Caco-2 (cell line): ENCODE results near the gene ESPNL. TPM values are rescaled to one million over a fixed set of nuclear protein-coding genes. Genes with fewer than 3 reads are reported as not detected.

Experiments used
- BruUV-seq: library from RNA; stranded (reverse); fragments of 400-500 nt; replicated peaks from 2 replicates; lab custom pipeline; 2021; lab: Mats Ljungman, UMichigan
- CTCF ChIA-PET: fragments of 300-600 bp; sonication (Branson Sonifier 250); formaldehyde crosslinking; loops from one replicate; lab custom pipeline; 2022; ENCODE audit warnings: antibody characterized with exemption; lab: Charles Lee
- POLR2A ChIA-PET: fragments of 300-600 bp; sonication (Branson Sonifier 250); formaldehyde crosslinking; loops from one replicate; lab custom pipeline; 2022; ENCODE audit warnings: antibody characterized with exemption; lab: Charles Lee
- DNase-seq, 2 experiments: peaks; one replicate each; pipeline versions ENCODE4 v3.0.0 to v3.0.0-alpha.2; 2020 to 2022
- H3K27me3 ChIP-seq: replicated peaks from 2 replicates; pipeline ENCODE4 v1.6.0; 2011; ENCODE audit warnings: low read length; ENCODE audit not compliant: control insufficient read depth, insufficient read depth
- H3K36me3 ChIP-seq: 2 replicates; pipeline ENCODE4 v1.5.1; 2011; ENCODE audit warnings: low read length; ENCODE audit not compliant: control insufficient read depth, insufficient read depth
- H3K4me1 ChIP-seq: fragments of 250-450 bp; sonication (Bioruptor Pico); 2 replicates; pipeline ENCODE4 v1.5.1; 2020; ENCODE audit warnings: mild to moderate bottlenecking
- H3K4me3 ChIP-seq: 2 replicates; pipeline ENCODE4 v1.5.1; 2011; ENCODE audit warnings: low read depth, mild to moderate bottlenecking, control low read depth, low read length
- H3K9me3 ChIP-seq: fragments of 250-450 bp; sonication (Bioruptor Pico); 2 replicates; pipeline ENCODE4 v1.5.1; 2020; ENCODE audit warnings: mild to moderate bottlenecking, moderate library complexity
- H3K27ac Mint-ChIP-seq: one replicate; pipeline ENCODE4 v1.8.0; 2022; ENCODE audit warnings: mixed read lengths; ENCODE audit not compliant: unreplicated experiment
- H3K27me3 Mint-ChIP-seq: one replicate; pipeline ENCODE4 v1.8.0; 2022; ENCODE audit warnings: mixed read lengths; ENCODE audit not compliant: insufficient read depth, unreplicated experiment
- H3K36me3 Mint-ChIP-seq: one replicate; pipeline ENCODE4 v1.8.0; 2022; ENCODE audit warnings: mild to moderate bottlenecking, mixed read lengths; ENCODE audit not compliant: insufficient read depth, unreplicated experiment
- H3K4me1 Mint-ChIP-seq: one replicate; pipeline ENCODE4 v1.8.0; 2022; ENCODE audit warnings: low read depth, mixed read lengths; ENCODE audit not compliant: unreplicated experiment
- H3K4me3 Mint-ChIP-seq: one replicate; pipeline ENCODE4 v1.8.0; 2022; ENCODE audit warnings: mild to moderate bottlenecking, moderate library complexity, mixed read lengths; ENCODE audit not compliant: unreplicated experiment
- H3K9me3 Mint-ChIP-seq: one replicate; pipeline ENCODE4 v1.8.0; 2022; ENCODE audit warnings: mixed read lengths; ENCODE audit not compliant: unreplicated experiment
- CTCF ChIP-seq, 2 experiments: fragments of 200-600 bp in 1 of 2; IDR thresholded peaks; 1 replicate in 1 of 2; 2 replicates in 1 of 2; pipeline versions ENCODE4 v1.5.1 to v1.8.0; 2011 to 2022; ENCODE audit warnings: antibody characterized with exemption in 1 of 2, control low read depth in 1 of 2, inconsistent platforms in 1 of 2, low read depth in 1 of 2, low read length in 1 of 2, mild to moderate bottlenecking in 1 of 2, moderate library complexity in 1 of 2; ENCODE audit not compliant: insufficient read depth in 1 of 2, severe bottlenecking in 1 of 2, unreplicated experiment in 1 of 2
- intact Hi-C: fragments of 100-400 bp; cut with micrococcal nuclease; formaldehyde crosslinking; loops from one replicate; pipeline ENCODE4 v1.10.0; 2022; ENCODE audit not compliant: unreplicated experiment
- total RNA-seq: library from RNA; stranded (reverse); gene quantifications from 2 replicates; pipeline ENCODE4 v1.2.3, GENCODE V29; 2022

Gene ESPNL
- total RNA-seq, 1 experiment from 2014 or later: not detected

GRCh38 chr2:238160206-238161129, 60.3 kb downstream of the ESPNL start:
- DNase-seq: peak in 1 of 2 experiments; percentile 16
- Mint-ChIP-seq H3K27me3 (no peaks in the 10 kb centered on the region), H3K4me3 (no peak overlapping the region), H3K4me1 (no peaks in the 10 kb centered on the region), H3K27ac (no peak overlapping the region), H3K36me3 (no peaks in the 10 kb centered on the region), H3K9me3 (no peaks in the 10 kb centered on the region)
- intact Hi-C loops: loop anchor here (2.0 kb wide), 1 partner anchor 102 kb away; no protein-coding TSS in a partner anchor
- TF ChIP-seq CTCF (IDR thresholded peaks at IDR 0.05; ENCODE audit: insufficient read depth in 1 of 2, low read depth in 1 of 2, low read length in 1 of 2, severe bottlenecking in 1 of 2, unreplicated experiment in 1 of 2): peak; percentile 3 to 19
- H3K27me3 ChIP-seq: no peaks in the 10 kb centered on the region
- ChIA-PET POLR2A (no interaction called here), CTCF (interaction anchor here (0.5 to 1.6 kb wide), 2 partner anchors 103 to 420 kb away, joined by 5 to 6 read pairs; no protein-coding TSS in a partner anchor)
- no peak overlapping the region for H3K4me3 ChIP-seq
- no peaks in the 10 kb centered on the region for H3K9me3 ChIP-seq
- no peaks in the 10 kb centered on the region for H3K4me1 ChIP-seq
- H3K36me3 ChIP-seq: no peaks in the 10 kb centered on the region
- BruUV-seq: no TSS peak

GRCh38 chr2:238161291-238162051, 61.3 kb downstream of the ESPNL start:
- Mint-ChIP-seq H3K27ac (no peak overlapping the region), H3K4me3 (no peak overlapping the region), H3K27me3 (no peaks in the 10 kb centered on the region), H3K36me3 (no peaks in the 10 kb centered on the region), H3K9me3 (no peaks in the 10 kb centered on the region), H3K4me1 (no peaks in the 10 kb centered on the region)
- intact Hi-C loops: loop anchor here (2.0 kb wide), 1 partner anchor 101 kb away; no protein-coding TSS in a partner anchor
- Histone ChIP-seq H3K9me3 (no peaks in the 10 kb centered on the region), H3K4me1 (no peaks in the 10 kb centered on the region), H3K36me3 (no peaks in the 10 kb centered on the region), H3K27me3 (no peaks in the 10 kb centered on the region), H3K4me3 (no peak overlapping the region)
- no peak for TF ChIP-seq CTCF (IDR thresholded peaks at IDR 0.05; ENCODE audit: insufficient read depth in 1 of 2, low read depth in 1 of 2, low read length in 1 of 2, severe bottlenecking in 1 of 2, unreplicated experiment in 1 of 2)
- ChIA-PET POLR2A (no interaction called here), CTCF (interaction anchor here (0.5 to 1.6 kb wide), 2 partner anchors 102 to 421 kb away, joined by 5 to 6 read pairs; no protein-coding TSS in a partner anchor)
- no TSS peak for BruUV-seq
- DNase-seq: no peak

- no peaks in the 10 kb centered on the region for H3K4me1 Mint-ChIP-seq
- Histone ChIP-seq H3K4me1 (no peaks in the 10 kb centered on the region), H3K36me3 (no peaks in the 10 kb centered on the region), H3K27me3 (no peaks in the 10 kb centered on the region), H3K4me3 (no peak overlapping the region), H3K9me3 (no peaks in the 10 kb centered on the region)
- H3K27me3 Mint-ChIP-seq: no peaks in the 10 kb centered on the region
- ChIA-PET POLR2A (no interaction called here), CTCF (no interaction called here)
- H3K27ac Mint-ChIP-seq: no peak overlapping the region
- no peak for DNase-seq
- H3K9me3 Mint-ChIP-seq: no peaks in the 10 kb centered on the region
- H3K36me3 Mint-ChIP-seq: no peaks in the 10 kb centered on the region
- TF ChIP-seq CTCF (IDR thresholded peaks at IDR 0.05; ENCODE audit: insufficient read depth in 1 of 2, low read depth in 1 of 2, low read length in 1 of 2, severe bottlenecking in 1 of 2, unreplicated experiment in 1 of 2): no peak
- H3K4me3 Mint-ChIP-seq: no peak overlapping the region
- intact Hi-C loops: no loop called here
- BruUV-seq: no TSS peak
Observed at GRCh38 chr2:238162251-238162845, 62.2 kb downstream of the ESPNL start.
